ENCODE data around the gene YWHAQ. TPM values are rescaled to one million over a fixed set of nuclear protein-coding genes. Genes with fewer than 3 reads are reported as not detected.

Gene YWHAQ
- total RNA-seq, 2 experiments from 2014 or later = 95.8 to 101 TPM

GRCh38 chr2:9648821-9649220, 18.0 kb upstream of the YWHAQ start:
- no peak overlapping the region for H3K4me3 ChIP-seq (ENCODE audit: low read length)
- no peaks in the 10 kb centered on the region for H3K27me3 ChIP-seq (ENCODE audit: control insufficient read depth in 1 of 2, insufficient read depth in 2 of 2, low read length in 2 of 2)
- ChIA-PET CTCF (interaction anchor here (0.6 kb wide), 1 partner anchor 40 kb away, joined by 4 read pairs; no protein-coding TSS in a partner anchor), POLR2A (no interaction called here)
- ATAC-seq (ENCODE audit: poor library complexity) (no peak), DNase-seq (no peak)
- H3K4me1 ChIP-seq (ENCODE audit: insufficient read depth, low read length) = peaks cover 8% of the 10 kb centered on the region
- H3K4me1 Mint-ChIP-seq (ENCODE audit: low read depth) = no peaks in the 10 kb centered on the region
- H3K36me3 Mint-ChIP-seq (ENCODE audit: low read depth) = no peaks in the 10 kb centered on the region
- no peaks in the 10 kb centered on the region for H3K36me3 ChIP-seq (ENCODE audit: insufficient read depth, low read length)
- H3K9me3 Mint-ChIP-seq = no peaks in the 10 kb centered on the region
- H3K9me3 ChIP-seq (ENCODE audit: control insufficient read depth in 1 of 2, insufficient read depth in 1 of 2, low read length in 2 of 2) = no peaks in the 10 kb centered on the region
- H3K4me3 Mint-ChIP-seq = no peak overlapping the region
- no peak for TF ChIP-seq CTCF (IDR thresholded peaks at IDR 0.05)
- H3K27ac ChIP-seq (ENCODE audit: low read depth in 1 of 2, low read length in 2 of 2) = no peak overlapping the region
- no peak overlapping the region for H3K27ac Mint-ChIP-seq
- intact Hi-C loops (cut with DNase I, micrococcal nuclease) = no loop called here
- H3K27me3 Mint-ChIP-seq = no peaks in the 10 kb centered on the region

- CTCF ChIA-PET = no interaction called here
- POLR2A ChIA-PET = no interaction called here
- Mint-ChIP-seq H3K36me3 (ENCODE audit: low read depth) (no peaks in the 10 kb centered on the region), H3K9me3 (no peaks in the 10 kb centered on the region), H3K27ac (no peak overlapping the region), H3K27me3 (no peaks in the 10 kb centered on the region), H3K4me3 (no peak overlapping the region), H3K4me1 (ENCODE audit: low read depth) (no peaks in the 10 kb centered on the region)
- intact Hi-C loops (cut with DNase I, micrococcal nuclease) = no loop called here
- Histone ChIP-seq H3K36me3 (ENCODE audit: insufficient read depth, low read length) (no peaks in the 10 kb centered on the region), H3K4me1 (ENCODE audit: insufficient read depth, low read length) (peaks cover 8% of the 10 kb centered on the region), H3K27ac (ENCODE audit: low read depth in 1 of 2, low read length in 2 of 2) (no peak overlapping the region), H3K27me3 (ENCODE audit: control insufficient read depth in 1 of 2, insufficient read depth in 2 of 2, low read length in 2 of 2) (no peaks in the 10 kb centered on the region), H3K9me3 (ENCODE audit: control insufficient read depth in 1 of 2, insufficient read depth in 1 of 2, low read length in 2 of 2) (no peaks in the 10 kb centered on the region), H3K4me3 (ENCODE audit: low read length) (no peak overlapping the region)
- no peak for DNase-seq
- no peak for ATAC-seq (ENCODE audit: poor library complexity)
- no peak for TF ChIP-seq CTCF (IDR thresholded peaks at IDR 0.05)
Measured at GRCh38 chr2:9647884-9648283, 17.1 kb upstream of the YWHAQ start.

GRCh38 chr2:9646196-9647030, 15.6 kb upstream of the YWHAQ start:
- TF ChIP-seq CTCF (IDR thresholded peaks at IDR 0.05) = no peak
- Mint-ChIP-seq H3K36me3 (ENCODE audit: low read depth) (no peaks in the 10 kb centered on the region), H3K27me3 (no peaks in the 10 kb centered on the region), H3K4me1 (ENCODE audit: low read depth) (peaks cover 4% of the 10 kb centered on the region), H3K4me3 (no peak overlapping the region), H3K9me3 (no peaks in the 10 kb centered on the region), H3K27ac (no peak overlapping the region)
- H3K27ac ChIP-seq (ENCODE audit: low read depth in 1 of 2, low read length in 2 of 2) = no peak overlapping the region
- no peak overlapping the region for H3K4me3 ChIP-seq (ENCODE audit: low read length)
- CTCF ChIA-PET = no interaction called here
- H3K36me3 ChIP-seq (ENCODE audit: insufficient read depth, low read length) = no peaks in the 10 kb centered on the region
- no peaks in the 10 kb centered on the region for H3K27me3 ChIP-seq (ENCODE audit: control insufficient read depth in 1 of 2, insufficient read depth in 2 of 2, low read length in 2 of 2)
- no peak for DNase-seq
- no peaks in the 10 kb centered on the region for H3K9me3 ChIP-seq (ENCODE audit: control insufficient read depth in 1 of 2, insufficient read depth in 1 of 2, low read length in 2 of 2)
- intact Hi-C loops (cut with DNase I, micrococcal nuclease) = no loop called here
- POLR2A ChIA-PET = no interaction called here
- no peak for ATAC-seq (ENCODE audit: poor library complexity)
- peaks cover 12% of the 10 kb centered on the region for H3K4me1 ChIP-seq (ENCODE audit: insufficient read depth, low read length)
